ENCODE results near the gene TRIO. TPM values are rescaled to one million over a fixed set of nuclear protein-coding genes. Genes with fewer than 3 reads are reported as not detected.

The TRIO gene
- total and polyA plus RNA-seq, 10 of the 15 experiments (the other 5 are each of a cell fraction or from before 2014, with no cell fraction given): 5.1 to 96.4 (median 44.6) TPM

- TF ChIP-seq, protein P1, sequence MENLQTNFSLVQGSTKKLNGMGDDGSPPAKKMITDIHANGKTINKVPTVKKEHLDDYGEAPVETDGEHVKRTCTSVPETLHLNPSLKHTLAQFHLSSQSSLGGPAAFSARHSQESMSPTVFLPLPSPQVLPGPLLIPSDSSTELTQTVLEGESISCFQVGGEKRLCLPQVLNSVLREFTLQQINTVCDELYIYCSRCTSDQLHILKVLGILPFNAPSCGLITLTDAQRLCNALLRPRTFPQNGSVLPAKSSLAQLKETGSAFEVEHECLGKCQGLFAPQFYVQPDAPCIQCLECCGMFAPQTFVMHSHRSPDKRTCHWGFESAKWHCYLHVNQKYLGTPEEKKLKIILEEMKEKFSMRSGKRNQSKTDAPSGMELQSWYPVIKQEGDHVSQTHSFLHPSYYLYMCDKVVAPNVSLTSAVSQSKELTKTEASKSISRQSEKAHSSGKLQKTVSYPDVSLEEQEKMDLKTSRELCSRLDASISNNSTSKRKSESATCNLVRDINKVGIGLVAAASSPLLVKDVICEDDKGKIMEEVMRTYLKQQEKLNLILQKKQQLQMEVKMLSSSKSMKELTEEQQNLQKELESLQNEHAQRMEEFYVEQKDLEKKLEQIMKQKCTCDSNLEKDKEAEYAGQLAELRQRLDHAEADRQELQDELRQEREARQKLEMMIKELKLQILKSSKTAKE (IDR thresholded peaks at IDR 0.05; ENCODE audit: low read depth, poor library complexity, severe bottlenecking): no peak
- TF ChIP-seq NR2C2 (IDR thresholded peaks at IDR 0.05; ENCODE audit: borderline replicate concordance, control insufficient read depth, insufficient read length, low read depth) (no peak), SMARCA5 (IDR thresholded peaks at IDR 0.05) (no peak)
Observed at GRCh38 chr5:14394365-14394764, 251.2 kb downstream of the TRIO start (continued).

DNA sequence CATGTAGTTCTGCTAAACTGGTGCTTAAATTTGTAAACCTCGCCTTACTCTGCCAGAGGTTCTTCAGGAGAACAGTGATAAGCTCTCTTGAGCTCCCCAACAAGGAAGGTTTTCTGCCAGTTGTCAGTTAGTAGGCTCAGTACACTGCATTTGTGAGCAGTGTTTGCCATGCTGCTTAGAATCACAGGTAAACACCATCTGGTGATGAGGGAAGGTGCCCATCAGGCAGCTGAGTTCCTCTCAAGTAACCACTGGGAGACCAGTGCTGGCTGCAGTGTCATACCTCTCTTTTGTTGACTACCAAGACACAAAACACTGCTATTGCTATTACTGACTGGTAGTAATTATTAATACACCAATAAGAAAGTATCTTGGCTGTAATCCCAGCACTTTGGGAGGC lies 252.3 kb downstream of the TRIO start:
- SMC1A ChIA-PET (ENCODE audit: uncharacterized antibody, unreplicated experiment): interaction anchor here (1.3 kb wide), 1 partner anchor 28 kb away, joined by 3 read pairs; no protein-coding TSS in a partner anchor
- 92% methylated on average over 1 of the region's 1 CpG for WGBS (ENCODE audit: insufficient coverage, insufficient replicate concordance, low lambda C conversion rate, missing lambda C conversion rate)
- Histone ChIP-seq H3K27me3 (replicated peaks in 1 of 2; ENCODE audit: control insufficient read depth in 2 of 2, insufficient read depth in 2 of 2, low read length in 1 of 2) (no peaks in the 10 kb centered on the region), H3K9me3 (replicated peaks; ENCODE audit: control insufficient read depth, insufficient read depth, low read length) (no peaks in the 10 kb centered on the region), H3K9ac (ENCODE audit: control insufficient read depth, insufficient read depth, low read length) (no peak overlapping the region), H3K27ac (ENCODE audit: control insufficient read depth, insufficient read depth) (no peak overlapping the region), H3K4me3 (no peak overlapping the region), H3K79me2 (ENCODE audit: control insufficient read depth, insufficient read depth, low read length) (no peaks in the 10 kb centered on the region), H2AFZ (ENCODE audit: control insufficient read depth, low read depth, low read length) (no peak overlapping the region), H3K4me2 (ENCODE audit: control insufficient read depth, insufficient read depth) (no peak overlapping the region), H3K36me3 (ENCODE audit: control insufficient read depth in 2 of 2, insufficient read depth in 2 of 2, low read length in 1 of 2) (peaks cover 7 to 46% of the 10 kb centered on the region in 2 experiments), H3K4me1 (ENCODE audit: control insufficient read depth, insufficient read depth, low read length) (no peaks in the 10 kb centered on the region), H4K20me1 (ENCODE audit: control insufficient read depth, insufficient read depth) (no peaks in the 10 kb centered on the region)
- ATAC-seq (no peak), FAIRE-seq (no peak), DNase-seq (ENCODE audit: low read depth, low spot score) (no peak)
- RAD21 ChIA-PET (ENCODE audit: unreplicated experiment): interaction anchor here (0.9 to 1.1 kb wide), 2 partner anchors 253 to 254 kb away, joined by 5 to 6 read pairs; no protein-coding TSS in a partner anchor
- intact Hi-C loops (cut with micrococcal nuclease; ENCODE audit: unreplicated experiment) (no loop called here), in situ Hi-C loops (cut with MboI) (loop anchor here (10.0 kb wide), 1 partner anchor 249 kb away; no protein-coding TSS in a partner anchor)
- TF ChIP-seq NRF1 (conservative IDR thresholded peaks at IDR 0.05; ENCODE audit: low read depth, low read length): no peak
- POLR2A ChIA-PET: no interaction called here
- CTCF ChIA-PET: interaction anchor here (1.3 to 3.8 kb wide), 3 partner anchors 9 to 253 kb away, joined by 3 to 18 read pairs (median 3); no protein-coding TSS in a partner anchor
- BruUV-seq (replicated peaks): no TSS peak
